ENCODE results near the gene SBK3.
"Not testable (repeated sequence)": the region's sequence is repeated elsewhere in the genome, so short reads cannot be mapped to it uniquely, and the experiment has no call there.

SBK3 gene
- 0 to 0.03 (median 0) reads per million in 9 experiments for total RNA-seq

- Mint-ChIP-seq H3K27me3 (peaks cover 42 to 56% of the 10 kb centered on the region in 2 donors), H3K27ac (no peak within 1 kb of the TSS), H3K4me1 (ENCODE audit: low read depth in 2 of 2) (no peaks in the 10 kb centered on the region), H3K36me3 (ENCODE audit: insufficient read depth) (no peaks in the 10 kb centered on the region), H3K4me3 (no peak within 1 kb of the TSS), H3K9me3 (no peaks in the 10 kb centered on the region)
- DNase-seq (no peak), ATAC-seq (replicated peaks) (no peak)
These were observed at the start of gene SBK3 for GRCh38 chr19:55545443-55545842. SBK3 (minus strand) TSS chr19:55545543; CDS start chr19:55545543, 0 bp downstream.

GRCh38 chr19:55593096-55593772 lies 47.9 kb upstream of the SBK3 start:
- Mint-ChIP-seq H3K9me3 (no peaks in the 10 kb centered on the region), H3K27ac (no peak overlapping the region), H3K36me3 (ENCODE audit: insufficient read depth) (peaks cover 10% of the 10 kb centered on the region), H3K4me1 (ENCODE audit: low read depth in 2 of 2) (peaks cover 0 to 2% of the 10 kb centered on the region in 2 donors), H3K4me3 (no peak overlapping the region), H3K27me3 (no peaks in the 10 kb centered on the region)
- ATAC-seq (replicated peaks): no peak
- no peak for DNase-seq

- H3K27ac Mint-ChIP-seq: no peak overlapping the region
- ATAC-seq (replicated peaks): no peak
- peaks cover 10% of the 10 kb centered on the region for H3K36me3 Mint-ChIP-seq (ENCODE audit: insufficient read depth)
These were observed 47.2 kb upstream of the SBK3 start for GRCh38 chr19:55592391-55593090.

GRCh38 chr19:55591555-55591954 lies 46.2 kb upstream of the SBK3 start:
- no peaks in the 10 kb centered on the region for H3K27me3 Mint-ChIP-seq
- H3K4me3 Mint-ChIP-seq: no peak overlapping the region
- no peak overlapping the region for H3K27ac Mint-ChIP-seq
- no peak for ATAC-seq (replicated peaks)
- no peak for DNase-seq
- peaks cover 11% of the 10 kb centered on the region for H3K36me3 Mint-ChIP-seq (ENCODE audit: insufficient read depth)
- no peaks in the 10 kb centered on the region for H3K9me3 Mint-ChIP-seq
- H3K4me1 Mint-ChIP-seq (ENCODE audit: low read depth in 2 of 2): peaks cover 5 to 8% of the 10 kb centered on the region in 2 donors

More at GRCh38 chr19:55592391-55593090, 47.2 kb upstream of the SBK3 start:
- Mint-ChIP-seq H3K4me3 (no peak overlapping the region), H3K4me1 (ENCODE audit: low read depth in 2 of 2) (no peaks in the 10 kb centered on the region), H3K9me3 (no peaks in the 10 kb centered on the region), H3K27me3 (no peaks in the 10 kb centered on the region)
- DNase-seq: no peak

GRCh38 chr19:55590617-55591016 lies 45.3 kb upstream of the SBK3 start:
- no peak for ATAC-seq (replicated peaks)
- Mint-ChIP-seq H3K27me3 (no peaks in the 10 kb centered on the region), H3K27ac (no peak overlapping the region), H3K9me3 (no peaks in the 10 kb centered on the region), H3K4me1 (ENCODE audit: low read depth in 2 of 2) (peaks cover 6 to 15% of the 10 kb centered on the region in 2 donors), H3K36me3 (ENCODE audit: insufficient read depth) (peaks cover 7% of the 10 kb centered on the region), H3K4me3 (no peak overlapping the region)
- DNase-seq: no peak

GRCh38 chr19:55590109-55590508 lies 44.8 kb upstream of the SBK3 start:
- Mint-ChIP-seq H3K27me3 (no peaks in the 10 kb centered on the region), H3K4me3 (no peak overlapping the region), H3K4me1 (ENCODE audit: low read depth in 2 of 2) (peaks cover 11 to 20% of the 10 kb centered on the region in 2 donors), H3K36me3 (ENCODE audit: insufficient read depth) (peaks cover 5% of the 10 kb centered on the region), H3K27ac (no peak overlapping the region), H3K9me3 (no peaks in the 10 kb centered on the region)
- DNase-seq: no peak
- ATAC-seq (replicated peaks): no peak

- H3K36me3 Mint-ChIP-seq (ENCODE audit: insufficient read depth): peaks cover 5% of the 10 kb centered on the region
- no peaks in the 10 kb centered on the region for H3K27me3 Mint-ChIP-seq
- DNase-seq (no peak), ATAC-seq (replicated peaks) (no peak)
- H3K9me3 Mint-ChIP-seq: no peaks in the 10 kb centered on the region
- no peak overlapping the region for H3K27ac Mint-ChIP-seq
- no peak overlapping the region for H3K4me3 Mint-ChIP-seq
- peaks cover 11 to 20% of the 10 kb centered on the region in 2 donors for H3K4me1 Mint-ChIP-seq (ENCODE audit: low read depth in 2 of 2)
These were observed 43.4 kb upstream of the SBK3 start for GRCh38 chr19:55588738-55589137.

- peak overlapping the region; percentile 69 to 80 for H3K4me3 Mint-ChIP-seq
- peaks cover 11 to 20% of the 10 kb centered on the region in 2 donors for H3K4me1 Mint-ChIP-seq (ENCODE audit: low read depth in 2 of 2)
- no peaks in the 10 kb centered on the region for H3K9me3 Mint-ChIP-seq
- ATAC-seq (replicated peaks) (peak; percentile 99), DNase-seq (peak; percentile 95 to 96 (median 95))
- H3K27ac Mint-ChIP-seq: peak overlapping the region; percentile 28 to 59
- peaks cover 5% of the 10 kb centered on the region for H3K36me3 Mint-ChIP-seq (ENCODE audit: insufficient read depth)
- H3K27me3 Mint-ChIP-seq: no peaks in the 10 kb centered on the region
These were observed 41.8 kb upstream of the SBK3 start for GRCh38 chr19:55586976-55587668.

- H3K9me3 Mint-ChIP-seq: no peaks in the 10 kb centered on the region
- H3K4me1 Mint-ChIP-seq (ENCODE audit: low read depth in 2 of 2): peaks cover 17 to 30% of the 10 kb centered on the region in 2 donors
- H3K4me3 Mint-ChIP-seq: peak overlapping the region; percentile 69 to 80
- peak overlapping the region; percentile 32 to 91 for H3K27ac Mint-ChIP-seq
- no peak for ATAC-seq (replicated peaks)
- DNase-seq: no peak
- H3K27me3 Mint-ChIP-seq: no peaks in the 10 kb centered on the region
- peaks cover 5% of the 10 kb centered on the region for H3K36me3 Mint-ChIP-seq (ENCODE audit: insufficient read depth)
These were observed 40.5 kb upstream of the SBK3 start for GRCh38 chr19:55585658-55586339.

- no peak overlapping the region for H3K4me3 Mint-ChIP-seq
These were observed 39.5 kb upstream of the SBK3 start for GRCh38 chr19:55584871-55585270.

GRCh38 chr19:55583897-55584296 lies 38.6 kb upstream of the SBK3 start:
- not testable (repeated sequence) for H3K4me3 Mint-ChIP-seq; H3K27me3 Mint-ChIP-seq; ATAC-seq (replicated peaks); H3K36me3 Mint-ChIP-seq (ENCODE audit: insufficient read depth); H3K9me3 Mint-ChIP-seq; H3K27ac Mint-ChIP-seq; DNase-seq
- peaks cover 25 to 36% of the 10 kb centered on the region in 2 donors for H3K4me1 Mint-ChIP-seq (ENCODE audit: low read depth in 2 of 2)

More at GRCh38 chr19:55584871-55585270, 39.5 kb upstream of the SBK3 start:
- H3K27ac Mint-ChIP-seq: peak overlapping the region in 1 of 2 donors; percentile 13
- DNase-seq: no peak
- H3K36me3 Mint-ChIP-seq (ENCODE audit: insufficient read depth): peaks cover 5% of the 10 kb centered on the region
- no peak for ATAC-seq (replicated peaks)
- H3K27me3 Mint-ChIP-seq: no peaks in the 10 kb centered on the region
- H3K9me3 Mint-ChIP-seq: peaks cover 0 to under 1% of the 10 kb centered on the region in 2 donors
- peaks cover 21 to 33% of the 10 kb centered on the region in 2 donors for H3K4me1 Mint-ChIP-seq (ENCODE audit: low read depth in 2 of 2)

GRCh38 chr19:55582284-55582683 lies 36.9 kb upstream of the SBK3 start:
- not testable (repeated sequence) for ATAC-seq (replicated peaks); H3K27me3 Mint-ChIP-seq; DNase-seq; H3K9me3 Mint-ChIP-seq; H3K36me3 Mint-ChIP-seq (ENCODE audit: insufficient read depth); H3K4me3 Mint-ChIP-seq
- Mint-ChIP-seq H3K27ac (peak overlapping the region in 1 of 2 donors; percentile 98), H3K4me1 (ENCODE audit: low read depth in 2 of 2) (peaks cover 24 to 35% of the 10 kb centered on the region in 2 donors)

- ATAC-seq (replicated peaks) (no peak), DNase-seq (no peak)
- Mint-ChIP-seq H3K4me3 (peak overlapping the region; percentile 72 to 91), H3K4me1 (ENCODE audit: low read depth in 2 of 2) (peaks cover 20 to 31% of the 10 kb centered on the region in 2 donors), H3K36me3 (ENCODE audit: insufficient read depth) (peaks cover 2% of the 10 kb centered on the region), H3K9me3 (peaks cover 0 to 3% of the 10 kb centered on the region in 2 donors), H3K27ac (peak overlapping the region; percentile 81 to 98), H3K27me3 (no peaks in the 10 kb centered on the region)
These were observed 36.5 kb upstream of the SBK3 start for GRCh38 chr19:55581823-55582223.
